ENCODE results near the gene CCBE1.

DNA sequence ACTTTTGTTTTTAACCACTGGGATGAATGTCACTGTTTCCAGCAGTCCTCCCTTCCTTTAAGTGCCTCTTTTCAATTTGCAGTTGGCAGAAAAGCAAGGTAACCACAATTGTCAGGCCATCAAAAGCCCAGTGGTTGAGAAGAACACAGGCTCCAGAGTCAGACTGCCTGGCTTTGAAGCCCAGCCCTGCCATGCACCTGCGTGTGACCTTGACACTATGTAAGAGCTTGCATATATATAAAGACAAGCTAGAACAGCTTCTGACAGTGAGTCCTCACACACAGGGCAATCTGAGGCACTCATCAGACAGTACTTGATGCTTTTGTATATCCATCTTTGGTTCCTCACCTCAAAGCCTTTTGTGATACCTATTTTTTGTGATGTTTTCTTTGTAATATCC is 11.0 kb downstream of the CCBE1 start:
- no peak for TF ChIP-seq POLR2A (IDR thresholded peaks at IDR 0.05)
- TF ChIP-seq, protein P1, sequence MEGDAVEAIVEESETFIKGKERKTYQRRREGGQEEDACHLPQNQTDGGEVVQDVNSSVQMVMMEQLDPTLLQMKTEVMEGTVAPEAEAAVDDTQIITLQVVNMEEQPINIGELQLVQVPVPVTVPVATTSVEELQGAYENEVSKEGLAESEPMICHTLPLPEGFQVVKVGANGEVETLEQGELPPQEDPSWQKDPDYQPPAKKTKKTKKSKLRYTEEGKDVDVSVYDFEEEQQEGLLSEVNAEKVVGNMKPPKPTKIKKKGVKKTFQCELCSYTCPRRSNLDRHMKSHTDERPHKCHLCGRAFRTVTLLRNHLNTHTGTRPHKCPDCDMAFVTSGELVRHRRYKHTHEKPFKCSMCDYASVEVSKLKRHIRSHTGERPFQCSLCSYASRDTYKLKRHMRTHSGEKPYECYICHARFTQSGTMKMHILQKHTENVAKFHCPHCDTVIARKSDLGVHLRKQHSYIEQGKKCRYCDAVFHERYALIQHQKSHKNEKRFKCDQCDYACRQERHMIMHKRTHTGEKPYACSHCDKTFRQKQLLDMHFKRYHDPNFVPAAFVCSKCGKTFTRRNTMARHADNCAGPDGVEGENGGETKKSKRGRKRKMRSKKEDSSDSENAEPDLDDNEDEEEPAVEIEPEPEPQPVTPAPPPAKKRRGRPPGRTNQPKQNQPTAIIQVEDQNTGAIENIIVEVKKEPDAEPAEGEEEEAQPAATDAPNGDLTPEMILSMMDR (IDR thresholded peaks at IDR 0.05), result no peak

Data from uterus (tissue), 2 donors.